ENCODE data around the gene PDE4D. TPM values are rescaled to one million over a fixed set of nuclear protein-coding genes. Genes with fewer than 3 reads are reported as not detected.

PDE4D gene
- total RNA-seq, 1 experiment from 2014 or later = 2.1 TPM

- Histone ChIP-seq H3K9me3 (ENCODE audit: control insufficient read depth, low read depth, low read length) (no peaks in the 10 kb centered on the region), H3K4me2 (ENCODE audit: insufficient read depth, insufficient read length, low read length) (no peak overlapping the region), H3K4ac (ENCODE audit: low read depth, low read length) (no peak overlapping the region), H3K9ac (ENCODE audit: extremely low read depth, insufficient read length, low read length) (no peak overlapping the region), H2BK12ac (ENCODE audit: insufficient read length, low read depth, low read length) (no peak overlapping the region), H3K56ac (ENCODE audit: insufficient read length, low read depth, low read length) (no peak overlapping the region), H3K27me3 (ENCODE audit: insufficient read depth, low read length) (no peaks in the 10 kb centered on the region), H2AFZ (ENCODE audit: low read length) (no peak overlapping the region), H2BK20ac (ENCODE audit: low read depth, low read length, poor library complexity, severe bottlenecking) (no peak overlapping the region), H3K23me2 (ENCODE audit: insufficient read length, low read depth, low read length, poor library complexity, severe bottlenecking) (no peaks in the 10 kb centered on the region), H4K5ac (ENCODE audit: insufficient read length, low read depth, low read length) (no peak overlapping the region), H3K14ac (ENCODE audit: insufficient read depth, low read length) (no peak overlapping the region), H2AK5ac (ENCODE audit: insufficient read length, low read length) (no peak overlapping the region), H3K79me2 (ENCODE audit: insufficient read depth, low read length) (no peaks in the 10 kb centered on the region), H4K20me1 (ENCODE audit: control insufficient read depth, insufficient read depth, insufficient read length) (no peaks in the 10 kb centered on the region), H4K91ac (ENCODE audit: insufficient read length, low read depth, low read length) (no peak overlapping the region), H3K79me1 (ENCODE audit: insufficient read depth, low read depth, low read length, poor library complexity, severe bottlenecking) (no peaks in the 10 kb centered on the region), H3K27ac (ENCODE audit: insufficient read length, low read depth, low read length) (no peak overlapping the region), H2BK15ac (ENCODE audit: low read depth, low read length) (no peak overlapping the region), H3K18ac (ENCODE audit: insufficient read length, low read depth, low read length) (no peak overlapping the region), H3K23ac (ENCODE audit: insufficient read length, low read depth, low read length) (no peak overlapping the region), H3K4me1 (ENCODE audit: insufficient read depth, low read length) (no peaks in the 10 kb centered on the region; the same call in 1 of the 2 replicates), H3T11ph (ENCODE audit: low read length) (no peak overlapping the region), H2BK5ac (ENCODE audit: insufficient read length, low read length) (no peak overlapping the region), H2BK120ac (ENCODE audit: low read depth, low read length, poor library complexity, severe bottlenecking) (no peak overlapping the region), H4K8ac (replicated peaks; ENCODE audit: insufficient read length, low read depth, low read length) (no peak overlapping the region)
- peaks cover 7 to 11% of the 10 kb centered on the region in 2 experiments; a peak in 3 of 4 replicates for H3K4me1 Mint-ChIP-seq
- no peaks in the 10 kb centered on the region for H3K36me3 Mint-ChIP-seq (ENCODE audit: insufficient read depth in 1 of 3, low read depth in 3 of 3)
- TF ChIP-seq, protein P1, sequence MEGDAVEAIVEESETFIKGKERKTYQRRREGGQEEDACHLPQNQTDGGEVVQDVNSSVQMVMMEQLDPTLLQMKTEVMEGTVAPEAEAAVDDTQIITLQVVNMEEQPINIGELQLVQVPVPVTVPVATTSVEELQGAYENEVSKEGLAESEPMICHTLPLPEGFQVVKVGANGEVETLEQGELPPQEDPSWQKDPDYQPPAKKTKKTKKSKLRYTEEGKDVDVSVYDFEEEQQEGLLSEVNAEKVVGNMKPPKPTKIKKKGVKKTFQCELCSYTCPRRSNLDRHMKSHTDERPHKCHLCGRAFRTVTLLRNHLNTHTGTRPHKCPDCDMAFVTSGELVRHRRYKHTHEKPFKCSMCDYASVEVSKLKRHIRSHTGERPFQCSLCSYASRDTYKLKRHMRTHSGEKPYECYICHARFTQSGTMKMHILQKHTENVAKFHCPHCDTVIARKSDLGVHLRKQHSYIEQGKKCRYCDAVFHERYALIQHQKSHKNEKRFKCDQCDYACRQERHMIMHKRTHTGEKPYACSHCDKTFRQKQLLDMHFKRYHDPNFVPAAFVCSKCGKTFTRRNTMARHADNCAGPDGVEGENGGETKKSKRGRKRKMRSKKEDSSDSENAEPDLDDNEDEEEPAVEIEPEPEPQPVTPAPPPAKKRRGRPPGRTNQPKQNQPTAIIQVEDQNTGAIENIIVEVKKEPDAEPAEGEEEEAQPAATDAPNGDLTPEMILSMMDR (conservative IDR thresholded peaks at IDR 0.05) = no peak
- no peaks in the 10 kb centered on the region; the same call in 1 of the 2 replicates for H3K27me3 Mint-ChIP-seq (ENCODE audit: low read depth)
- DNase-seq = no peak
- H3K4me3 Mint-ChIP-seq = no peak overlapping the region
- no peaks in the 10 kb centered on the region for H3K9me3 Mint-ChIP-seq
- WGBS (ENCODE audit: extremely low coverage, insufficient read length, low lambda C conversion rate) = no CpG with 5 or more reads among the region's 3 CpGs
- no peak overlapping the region for H3K27ac Mint-ChIP-seq
Measured at GRCh38 chr5:58934629-58935097, 958.9 kb downstream of the PDE4D start.
